K562 (cell line): Measurements from ENCODE around the gene KIAA0930. TPM values are rescaled to one million over a fixed set of nuclear protein-coding genes. Genes with fewer than 3 reads are reported as not detected.

Source experiments
- ATAC-seq: fragments of 200-7000 bp; cut with Tn5 transposase; 3 replicates; pipeline ENCODE4 v1.9.1; 2020; ENCODE audit warnings: moderate library complexity
- BruUV-seq: library from RNA; stranded (reverse); fragments of 400-500 nt; replicated peaks from 2 replicates; lab custom pipeline; 2021; lab: Mats Ljungman, UMichigan
- CTCF ChIA-PET: fragments of 300-600 bp; formaldehyde crosslinking; extraction: SDS; loops from one replicate; lab custom pipeline; 2021; ENCODE audit warnings: low intra/inter-chr PET ratio; lab: Yijun Ruan, JAX
- POLR2A ChIA-PET: fragments of 300-600, 350-650 bp; sonication (Branson Sonifier 250); formaldehyde crosslinking; extraction: SDS; loops from one replicate; lab custom pipeline; 2021; ENCODE audit warnings: antibody characterized with exemption, inconsistent platforms; lab: Yijun Ruan, JAX
- DNase-seq, 4 experiments: peaks; one replicate each; pipeline versions ENCODE4 v3.0.0 to v3.0.0-alpha.2; 2011 to 2018; ENCODE audit warnings: low spot score in 3 of 4, mixed read lengths in 3 of 4; ENCODE audit errors: extremely low read depth in 1 of 4
- FAIRE-seq: peaks from 2 replicates; lab custom pipeline; 2011; peaks lifted over from hg19 to GRCh38; lab: Jason Lieb, UNC
- H2AFZ ChIP-seq: 2 replicates; pipeline ENCODE4 v1.6.0; 2011; ENCODE audit warnings: low read depth, low read length, control low read depth, inconsistent platforms
- H3K27ac ChIP-seq: fragments of 200-600 bp; 3 replicates; pipeline ENCODE4 v1.8.0; 2011; ENCODE audit warnings: low read depth, mild to moderate bottlenecking, control low read depth, inconsistent platforms, low read length, moderate library complexity, mixed read lengths; ENCODE audit errors: extremely low read depth
- H3K27me3 ChIP-seq, 2 experiments: fragments of 300-600 bp in 1 of 2; 2 replicates in 1 of 2; 3 replicates in 1 of 2; pipeline versions ENCODE4 v1.6.0 to v1.8.0; 2011; ENCODE audit warnings: inconsistent platforms in 2 of 2, low read length in 2 of 2, mild to moderate bottlenecking in 1 of 2, mixed read lengths in 1 of 2, moderate library complexity in 1 of 2; ENCODE audit not compliant: control insufficient read depth in 2 of 2, insufficient read depth in 2 of 2
- H3K36me3 ChIP-seq: fragments of 300-600 bp; 3 replicates; pipeline ENCODE4 v1.8.0; 2011; ENCODE audit warnings: mild to moderate bottlenecking, low read length, inconsistent platforms; ENCODE audit not compliant: control insufficient read depth, insufficient read depth
- H3K4me1 ChIP-seq, 2 experiments: fragments of 200-600 bp in 1 of 2; replicated peaks in 1 of 2; 2 replicates in 1 of 2; 3 replicates in 1 of 2; pipeline versions ENCODE4 v1.5.1 to v1.8.0; 2011; ENCODE audit warnings: inconsistent platforms in 2 of 2, low read length in 2 of 2, mild to moderate bottlenecking in 1 of 2, mixed read lengths in 1 of 2, moderate library complexity in 1 of 2; ENCODE audit not compliant: control insufficient read depth in 2 of 2, insufficient read depth in 2 of 2
- H3K4me2 ChIP-seq: 2 replicates; pipeline ENCODE4 v1.6.1; 2011; ENCODE audit warnings: low read length, control low read depth, inconsistent platforms, mixed read lengths; ENCODE audit not compliant: insufficient read depth
- H3K4me3 ChIP-seq: fragments of 200-600 bp; sonication (generic), shearing (Covaris generic); 2 replicates; pipeline ENCODE4 v1.5.1; 2016; ENCODE audit warnings: control low read depth, inconsistent platforms
- H3K79me2 ChIP-seq: fragments of 200-600 bp; 3 replicates; pipeline ENCODE4 v1.8.0; 2011; ENCODE audit warnings: low read length, inconsistent platforms; ENCODE audit not compliant: control insufficient read depth, insufficient read depth
- H3K9ac ChIP-seq, 2 experiments: 2 replicates each; pipeline versions ENCODE4 v1.6.0 to v1.6.1; 2011; ENCODE audit warnings: low read depth in 2 of 2, low read length in 2 of 2, control low read depth in 1 of 2, inconsistent platforms in 1 of 2, mild to moderate bottlenecking in 1 of 2, mixed read lengths in 1 of 2; ENCODE audit not compliant: insufficient read depth in 1 of 2
- H3K9me1 ChIP-seq: one replicate; pipeline ENCODE4 v1.6.0; 2011; ENCODE audit warnings: inconsistent platforms, mild to moderate bottlenecking, low read length, moderate library complexity; ENCODE audit not compliant: control insufficient read depth, insufficient read depth
- H3K9me3 ChIP-seq: replicated peaks from 2 replicates; pipeline ENCODE4 v1.5.1; 2011; ENCODE audit warnings: low read depth, low read length, inconsistent platforms; ENCODE audit not compliant: control insufficient read depth, insufficient read depth
- H4K20me1 ChIP-seq: replicated peaks from 2 replicates; pipeline ENCODE4 v1.6.1; 2011; ENCODE audit warnings: low read length, inconsistent platforms, mixed read lengths; ENCODE audit not compliant: control insufficient read depth, insufficient read depth
- BCOR ChIP-seq: fragments of 450-650 bp; IDR thresholded peaks from 2 replicates; pipeline ENCODE4 v1.6.1; 2016
- CEBPZ ChIP-seq: fragments of 150-350 bp; IDR thresholded peaks from 2 replicates; pipeline ENCODE4 v1.6.1; 2014; ENCODE audit warnings: low read depth, mild to moderate bottlenecking, low read length, borderline replicate concordance
- WGBS: fragments of 100-300 bp; shearing (Covaris generic); methylation state at CpG from one replicate; pipeline ENCODE4 v1.1.6; 2016; ENCODE audit warnings: low coverage, mixed read lengths; ENCODE audit not compliant: insufficient coverage; ENCODE audit errors: missing lambda C conversion rate; 5-methylcytosine and 5-hydroxymethylcytosine counted together
- in situ Hi-C: fragments of 300-500 bp; cut with MboI; formaldehyde crosslinking; loops from 4 replicates; pipeline ENCODE4 v1.15.0; 2018; ENCODE audit warnings: inconsistent platforms, mixed read lengths
- intact Hi-C: fragments of 100-400 bp; cut with micrococcal nuclease; formaldehyde crosslinking; loops from 2 replicates; pipeline ENCODE4 v1.14.2; 2022
- polyA plus RNA-seq, 8 experiments: library from polyadenylated mRNA; depleted of rRNA in 4 of 8; stranded (reverse) in 5 of 8; unstranded in 3 of 8; fragments of >200 nt; fragmentation: Nextera tagmentation in 2 of 8; fragmentation: Illumina TruSeq in 1 of 8; extraction: Ambion mirVana in 2 of 8; extraction: Trizol in 1 of 8; gene quantifications; 2 replicates each; pipeline versions ENCODE4 v1.2.1 to v1.2.3, GENCODE V29; 2011 to 2014; ENCODE audit warnings: inconsistent platforms in 1 of 8, missing spikeins in 1 of 8
- total RNA-seq, 7 experiments: library from RNA; depleted of rRNA in 6 of 7; stranded (reverse); fragments of >200 nt in 6 of 7; fragmentation: Illumina TruSeq in 2 of 7; extraction: Trizol in 2 of 7; gene quantifications; 2 replicates each; pipeline versions ENCODE4 v1.2.1 to v1.2.3, GENCODE V29; 2011 to 2021; ENCODE audit warnings: low replicate concordance in 1 of 7

Gene KIAA0930
- total and polyA plus RNA-seq, 9 of the 15 experiments (the other 6 are each of a cell fraction or from before 2014, with no cell fraction given), result 0.24 to 12.1 (median 6.4) TPM

GRCh38 chr22:45181240-45181639 lies 59.5 kb downstream of the KIAA0930 start:
- intact Hi-C loops, result no loop called here
- no peak overlapping the region for H3K9ac ChIP-seq
- ATAC-seq (no peak), DNase-seq (no peak), FAIRE-seq (no peak)
- peaks cover 84% of the 10 kb centered on the region for H3K36me3 ChIP-seq
- peaks cover 2% of the 10 kb centered on the region; the same call in 1 of the 2 replicates for H4K20me1 ChIP-seq
- CTCF ChIA-PET, result no interaction called here
- H3K9me3 ChIP-seq, result no peaks in the 10 kb centered on the region
- H3K4me1 ChIP-seq, result no peaks in the 10 kb centered on the region
- H3K27me3 ChIP-seq, result no peaks in the 10 kb centered on the region
- TF ChIP-seq BCOR, result no peak
- TF ChIP-seq CEBPZ, result no peak
- H3K79me2 ChIP-seq, result peaks cover 19% of the 10 kb centered on the region; the same call in 2 of the 3 replicates
- H3K4me3 ChIP-seq, result no peak overlapping the region
- no peak overlapping the region for H3K27ac ChIP-seq
- no peaks in the 10 kb centered on the region for H3K9me1 ChIP-seq
- no peak overlapping the region for H2AFZ ChIP-seq
- H3K4me2 ChIP-seq, result no peak overlapping the region
- 90% methylated on average over 3 of the region's 4 CpGs for WGBS
- in situ Hi-C loops, result no loop called here
- BruUV-seq, result no TSS peak
- POLR2A ChIA-PET, result interaction anchor here (0.9 kb wide), 1 partner anchor 11 kb away, joined by 3 read pairs; no protein-coding TSS in a partner anchor
